ENCODE results near the gene TXLNB.

DNA sequence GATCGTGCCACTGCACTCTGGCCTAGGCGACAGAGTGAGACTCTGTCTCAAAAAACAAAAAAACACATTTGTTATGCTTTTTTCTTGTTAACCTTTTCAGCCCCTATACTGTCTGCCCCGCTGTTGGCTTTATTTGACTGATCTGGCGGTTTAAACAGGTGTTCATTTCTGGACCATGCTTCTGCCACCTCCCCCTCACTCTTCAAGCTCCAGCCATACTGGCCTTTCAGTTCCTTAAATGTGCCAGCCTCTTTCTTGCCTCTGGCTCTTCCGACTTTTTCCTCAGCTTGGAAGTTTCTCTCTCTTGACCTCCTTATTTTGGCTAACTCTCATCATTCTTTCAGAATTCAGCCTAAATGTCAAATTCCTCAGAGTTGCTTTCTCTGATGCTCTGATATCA, 35.2 kb upstream of the TXLNB start:
- TF ChIP-seq KAT2B (IDR thresholded peaks at IDR 0.05; ENCODE audit: borderline replicate concordance, low read depth, low read length), result no peak
- TF ChIP-seq, protein P1, sequence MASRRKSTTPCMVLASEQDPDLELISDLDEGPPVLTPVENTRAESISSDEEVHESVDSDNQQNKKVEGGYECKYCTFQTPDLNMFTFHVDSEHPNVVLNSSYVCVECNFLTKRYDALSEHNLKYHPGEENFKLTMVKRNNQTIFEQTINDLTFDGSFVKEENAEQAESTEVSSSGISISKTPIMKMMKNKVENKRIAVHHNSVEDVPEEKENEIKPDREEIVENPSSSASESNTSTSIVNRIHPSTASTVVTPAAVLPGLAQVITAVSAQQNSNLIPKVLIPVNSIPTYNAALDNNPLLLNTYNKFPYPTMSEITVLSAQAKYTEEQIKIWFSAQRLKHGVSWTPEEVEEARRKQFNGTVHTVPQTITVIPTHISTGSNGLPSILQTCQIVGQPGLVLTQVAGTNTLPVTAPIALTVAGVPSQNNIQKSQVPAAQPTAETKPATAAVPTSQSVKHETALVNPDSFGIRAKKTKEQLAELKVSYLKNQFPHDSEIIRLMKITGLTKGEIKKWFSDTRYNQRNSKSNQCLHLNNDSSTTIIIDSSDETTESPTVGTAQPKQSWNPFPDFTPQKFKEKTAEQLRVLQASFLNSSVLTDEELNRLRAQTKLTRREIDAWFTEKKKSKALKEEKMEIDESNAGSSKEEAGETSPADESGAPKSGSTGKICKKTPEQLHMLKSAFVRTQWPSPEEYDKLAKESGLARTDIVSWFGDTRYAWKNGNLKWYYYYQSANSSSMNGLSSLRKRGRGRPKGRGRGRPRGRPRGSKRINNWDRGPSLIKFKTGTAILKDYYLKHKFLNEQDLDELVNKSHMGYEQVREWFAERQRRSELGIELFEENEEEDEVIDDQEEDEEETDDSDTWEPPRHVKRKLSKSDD (CRISPR knock-in tag; IDR thresholded peaks at IDR 0.05; ENCODE audit: low read depth), result no peak
- no peak for TF ChIP-seq TCF7L2 (IDR thresholded peaks at IDR 0.05; ENCODE audit: low read depth, low read length)
- TF ChIP-seq ZNF563 (CRISPR knock-in tag; IDR thresholded peaks at IDR 0.05), result no peak
- TF ChIP-seq, protein P2, sequence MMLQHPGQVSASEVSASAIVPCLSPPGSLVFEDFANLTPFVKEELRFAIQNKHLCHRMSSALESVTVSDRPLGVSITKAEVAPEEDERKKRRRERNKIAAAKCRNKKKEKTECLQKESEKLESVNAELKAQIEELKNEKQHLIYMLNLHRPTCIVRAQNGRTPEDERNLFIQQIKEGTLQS (CRISPR knock-in tag; IDR thresholded peaks at IDR 0.05), result no peak
- TF ChIP-seq EP300 (IDR thresholded peaks at IDR 0.05; ENCODE audit: low read depth in 2 of 2, low read length in 2 of 2), result no peak
- TF ChIP-seq EP300 (CRISPR knock-in tag; IDR thresholded peaks at IDR 0.05; ENCODE audit: borderline replicate concordance), result no peak
- TF ChIP-seq CREM (IDR thresholded peaks at IDR 0.05), result no peak
- TF ChIP-seq CREM (CRISPR knock-in tag; IDR thresholded peaks at IDR 0.05), result no peak
- TF ChIP-seq POLR2AphosphoS5 (IDR thresholded peaks at IDR 0.05; ENCODE audit: low read depth, low read length), result no peak
- TF ChIP-seq, protein P3, sequence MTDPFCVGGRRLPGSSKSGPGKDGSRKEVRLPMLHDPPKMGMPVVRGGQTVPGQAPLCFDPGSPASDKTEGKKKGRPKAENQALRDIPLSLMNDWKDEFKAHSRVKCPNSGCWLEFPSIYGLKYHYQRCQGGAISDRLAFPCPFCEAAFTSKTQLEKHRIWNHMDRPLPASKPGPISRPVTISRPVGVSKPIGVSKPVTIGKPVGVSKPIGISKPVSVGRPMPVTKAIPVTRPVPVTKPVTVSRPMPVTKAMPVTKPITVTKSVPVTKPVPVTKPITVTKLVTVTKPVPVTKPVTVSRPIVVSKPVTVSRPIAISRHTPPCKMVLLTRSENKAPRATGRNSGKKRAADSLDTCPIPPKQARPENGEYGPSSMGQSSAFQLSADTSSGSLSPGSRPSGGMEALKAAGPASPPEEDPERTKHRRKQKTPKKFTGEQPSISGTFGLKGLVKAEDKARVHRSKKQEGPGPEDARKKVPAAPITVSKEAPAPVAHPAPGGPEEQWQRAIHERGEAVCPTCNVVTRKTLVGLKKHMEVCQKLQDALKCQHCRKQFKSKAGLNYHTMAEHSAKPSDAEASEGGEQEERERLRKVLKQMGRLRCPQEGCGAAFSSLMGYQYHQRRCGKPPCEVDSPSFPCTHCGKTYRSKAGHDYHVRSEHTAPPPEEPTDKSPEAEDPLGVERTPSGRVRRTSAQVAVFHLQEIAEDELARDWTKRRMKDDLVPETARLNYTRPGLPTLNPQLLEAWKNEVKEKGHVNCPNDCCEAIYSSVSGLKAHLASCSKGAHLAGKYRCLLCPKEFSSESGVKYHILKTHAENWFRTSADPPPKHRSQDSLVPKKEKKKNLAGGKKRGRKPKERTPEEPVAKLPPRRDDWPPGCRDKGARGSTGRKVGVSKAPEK (CRISPR knock-in tag; IDR thresholded peaks at IDR 0.05; ENCODE audit: borderline replicate concordance), result no peak
- TF ChIP-seq ZFP36 (IDR thresholded peaks at IDR 0.05; ENCODE audit: borderline replicate concordance, low read depth, low read length, partially characterized antibody), result no peak
- no peak for TF ChIP-seq MTF1 (CRISPR knock-in tag; IDR thresholded peaks at IDR 0.05)
- no peak for TF ChIP-seq REXO4 (CRISPR knock-in tag; IDR thresholded peaks at IDR 0.05; ENCODE audit: borderline replicate concordance)
- TF ChIP-seq, protein P4, sequence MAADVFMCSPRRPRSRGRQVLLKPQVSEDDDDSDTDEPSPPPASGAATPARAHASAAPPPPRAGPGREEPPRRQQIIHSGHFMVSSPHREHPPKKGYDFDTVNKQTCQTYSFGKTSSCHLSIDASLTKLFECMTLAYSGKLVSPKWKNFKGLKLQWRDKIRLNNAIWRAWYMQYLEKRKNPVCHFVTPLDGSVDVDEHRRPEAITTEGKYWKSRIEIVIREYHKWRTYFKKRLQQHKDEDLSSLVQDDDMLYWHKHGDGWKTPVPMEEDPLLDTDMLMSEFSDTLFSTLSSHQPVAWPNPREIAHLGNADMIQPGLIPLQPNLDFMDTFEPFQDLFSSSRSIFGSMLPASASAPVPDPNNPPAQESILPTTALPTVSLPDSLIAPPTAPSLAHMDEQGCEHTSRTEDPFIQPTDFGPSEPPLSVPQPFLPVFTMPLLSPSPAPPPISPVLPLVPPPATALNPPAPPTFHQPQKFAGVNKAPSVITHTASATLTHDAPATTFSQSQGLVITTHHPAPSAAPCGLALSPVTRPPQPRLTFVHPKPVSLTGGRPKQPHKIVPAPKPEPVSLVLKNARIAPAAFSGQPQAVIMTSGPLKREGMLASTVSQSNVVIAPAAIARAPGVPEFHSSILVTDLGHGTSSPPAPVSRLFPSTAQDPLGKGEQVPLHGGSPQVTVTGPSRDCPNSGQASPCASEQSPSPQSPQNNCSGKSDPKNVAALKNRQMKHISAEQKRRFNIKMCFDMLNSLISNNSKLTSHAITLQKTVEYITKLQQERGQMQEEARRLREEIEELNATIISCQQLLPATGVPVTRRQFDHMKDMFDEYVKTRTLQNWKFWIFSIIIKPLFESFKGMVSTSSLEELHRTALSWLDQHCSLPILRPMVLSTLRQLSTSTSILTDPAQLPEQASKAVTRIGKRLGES (CRISPR knock-in tag; IDR thresholded peaks at IDR 0.05; ENCODE audit: borderline replicate concordance), result no peak
- no peak for TF ChIP-seq RFX5 (IDR thresholded peaks at IDR 0.05; ENCODE audit: low read depth, low read length)

All from HepG2 (cell line).